ENCODE results near the gene PRKG2.

DNA sequence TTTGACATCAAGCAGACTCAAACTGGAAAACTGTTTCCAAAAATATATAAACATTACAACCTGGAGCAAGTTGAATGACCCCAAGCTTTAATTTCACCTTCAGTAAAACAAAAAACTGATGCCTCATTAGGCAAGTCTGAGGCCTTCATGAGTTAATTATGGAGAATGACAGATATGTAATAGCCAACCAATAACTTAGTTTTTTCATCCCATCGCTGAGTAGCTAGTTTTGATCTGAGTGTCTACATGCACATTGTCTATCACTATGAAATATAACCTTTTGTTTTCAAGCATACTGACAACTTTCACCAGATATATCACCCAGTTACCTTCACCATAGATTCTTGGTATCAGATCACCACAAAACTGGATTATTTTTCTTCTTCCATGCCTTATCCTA is 16.4 kb downstream of the PRKG2 start:
- TF ChIP-seq, protein P1, sequence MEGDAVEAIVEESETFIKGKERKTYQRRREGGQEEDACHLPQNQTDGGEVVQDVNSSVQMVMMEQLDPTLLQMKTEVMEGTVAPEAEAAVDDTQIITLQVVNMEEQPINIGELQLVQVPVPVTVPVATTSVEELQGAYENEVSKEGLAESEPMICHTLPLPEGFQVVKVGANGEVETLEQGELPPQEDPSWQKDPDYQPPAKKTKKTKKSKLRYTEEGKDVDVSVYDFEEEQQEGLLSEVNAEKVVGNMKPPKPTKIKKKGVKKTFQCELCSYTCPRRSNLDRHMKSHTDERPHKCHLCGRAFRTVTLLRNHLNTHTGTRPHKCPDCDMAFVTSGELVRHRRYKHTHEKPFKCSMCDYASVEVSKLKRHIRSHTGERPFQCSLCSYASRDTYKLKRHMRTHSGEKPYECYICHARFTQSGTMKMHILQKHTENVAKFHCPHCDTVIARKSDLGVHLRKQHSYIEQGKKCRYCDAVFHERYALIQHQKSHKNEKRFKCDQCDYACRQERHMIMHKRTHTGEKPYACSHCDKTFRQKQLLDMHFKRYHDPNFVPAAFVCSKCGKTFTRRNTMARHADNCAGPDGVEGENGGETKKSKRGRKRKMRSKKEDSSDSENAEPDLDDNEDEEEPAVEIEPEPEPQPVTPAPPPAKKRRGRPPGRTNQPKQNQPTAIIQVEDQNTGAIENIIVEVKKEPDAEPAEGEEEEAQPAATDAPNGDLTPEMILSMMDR (IDR thresholded peaks at IDR 0.05; ENCODE audit: low read depth, low read length, missing input control) = no peak
- TF ChIP-seq, protein P2, sequence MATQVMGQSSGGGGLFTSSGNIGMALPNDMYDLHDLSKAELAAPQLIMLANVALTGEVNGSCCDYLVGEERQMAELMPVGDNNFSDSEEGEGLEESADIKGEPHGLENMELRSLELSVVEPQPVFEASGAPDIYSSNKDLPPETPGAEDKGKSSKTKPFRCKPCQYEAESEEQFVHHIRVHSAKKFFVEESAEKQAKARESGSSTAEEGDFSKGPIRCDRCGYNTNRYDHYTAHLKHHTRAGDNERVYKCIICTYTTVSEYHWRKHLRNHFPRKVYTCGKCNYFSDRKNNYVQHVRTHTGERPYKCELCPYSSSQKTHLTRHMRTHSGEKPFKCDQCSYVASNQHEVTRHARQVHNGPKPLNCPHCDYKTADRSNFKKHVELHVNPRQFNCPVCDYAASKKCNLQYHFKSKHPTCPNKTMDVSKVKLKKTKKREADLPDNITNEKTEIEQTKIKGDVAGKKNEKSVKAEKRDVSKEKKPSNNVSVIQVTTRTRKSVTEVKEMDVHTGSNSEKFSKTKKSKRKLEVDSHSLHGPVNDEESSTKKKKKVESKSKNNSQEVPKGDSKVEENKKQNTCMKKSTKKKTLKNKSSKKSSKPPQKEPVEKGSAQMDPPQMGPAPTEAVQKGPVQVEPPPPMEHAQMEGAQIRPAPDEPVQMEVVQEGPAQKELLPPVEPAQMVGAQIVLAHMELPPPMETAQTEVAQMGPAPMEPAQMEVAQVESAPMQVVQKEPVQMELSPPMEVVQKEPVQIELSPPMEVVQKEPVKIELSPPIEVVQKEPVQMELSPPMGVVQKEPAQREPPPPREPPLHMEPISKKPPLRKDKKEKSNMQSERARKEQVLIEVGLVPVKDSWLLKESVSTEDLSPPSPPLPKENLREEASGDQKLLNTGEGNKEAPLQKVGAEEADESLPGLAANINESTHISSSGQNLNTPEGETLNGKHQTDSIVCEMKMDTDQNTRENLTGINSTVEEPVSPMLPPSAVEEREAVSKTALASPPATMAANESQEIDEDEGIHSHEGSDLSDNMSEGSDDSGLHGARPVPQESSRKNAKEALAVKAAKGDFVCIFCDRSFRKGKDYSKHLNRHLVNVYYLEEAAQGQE (IDR thresholded peaks at IDR 0.05) = no peak
- TF ChIP-seq, protein P3, sequence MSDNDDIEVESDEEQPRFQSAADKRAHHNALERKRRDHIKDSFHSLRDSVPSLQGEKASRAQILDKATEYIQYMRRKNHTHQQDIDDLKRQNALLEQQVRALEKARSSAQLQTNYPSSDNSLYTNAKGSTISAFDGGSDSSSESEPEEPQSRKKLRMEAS (IDR thresholded peaks at IDR 0.05) = no peak
- TF ChIP-seq GABPA (IDR thresholded peaks at IDR 0.05 in 1 of 2, conservative IDR thresholded peaks at IDR 0.05 in 1 of 2) = no peak
- TF ChIP-seq FOXA1 (IDR thresholded peaks at IDR 0.05) = no peak
- TF ChIP-seq RXRA (IDR thresholded peaks at IDR 0.05) = no peak
- TF ChIP-seq HNF4G (IDR thresholded peaks at IDR 0.05) = no peak
- TF ChIP-seq YY1 (IDR thresholded peaks at IDR 0.05) = no peak
- TF ChIP-seq, protein P4, sequence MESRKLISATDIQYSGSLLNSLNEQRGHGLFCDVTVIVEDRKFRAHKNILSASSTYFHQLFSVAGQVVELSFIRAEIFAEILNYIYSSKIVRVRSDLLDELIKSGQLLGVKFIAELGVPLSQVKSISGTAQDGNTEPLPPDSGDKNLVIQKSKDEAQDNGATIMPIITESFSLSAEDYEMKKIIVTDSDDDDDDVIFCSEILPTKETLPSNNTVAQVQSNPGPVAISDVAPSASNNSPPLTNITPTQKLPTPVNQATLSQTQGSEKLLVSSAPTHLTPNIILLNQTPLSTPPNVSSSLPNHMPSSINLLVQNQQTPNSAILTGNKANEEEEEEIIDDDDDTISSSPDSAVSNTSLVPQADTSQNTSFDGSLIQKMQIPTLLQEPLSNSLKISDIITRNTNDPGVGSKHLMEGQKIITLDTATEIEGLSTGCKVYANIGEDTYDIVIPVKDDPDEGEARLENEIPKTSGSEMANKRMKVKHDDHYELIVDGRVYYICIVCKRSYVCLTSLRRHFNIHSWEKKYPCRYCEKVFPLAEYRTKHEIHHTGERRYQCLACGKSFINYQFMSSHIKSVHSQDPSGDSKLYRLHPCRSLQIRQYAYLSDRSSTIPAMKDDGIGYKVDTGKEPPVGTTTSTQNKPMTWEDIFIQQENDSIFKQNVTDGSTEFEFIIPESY (IDR thresholded peaks at IDR 0.05) = no peak
- no peak for TF ChIP-seq NR2F2 (IDR thresholded peaks at IDR 0.05)
